IMR-90 (cell line): ENCODE results near the gene PLVAP. TPM values are rescaled to one million over a fixed set of nuclear protein-coding genes. Genes with fewer than 3 reads are reported as not detected.
A peak's percentile ranks its signal among the peaks of the same experiment; 100 is the strongest.

Experiments
- ATAC-seq: fragments of 200-7000 bp; cut with Tn5 transposase; 2 replicates; pipeline ENCODE4 v1.9.1; 2020; ENCODE audit warnings: low read depth, mild to moderate bottlenecking, moderate library complexity
- BruUV-seq: library from RNA; stranded (reverse); fragments of 400-500 nt; replicated peaks from 2 replicates; lab custom pipeline; 2021; lab: Mats Ljungman, UMichigan
- CTCF ChIA-PET: fragments of 300-600 bp; formaldehyde crosslinking; extraction: SDS; loops from one replicate; lab custom pipeline; 2021; ENCODE audit warnings: antibody characterized with exemption; lab: Yijun Ruan, JAX
- POLR2A ChIA-PET: fragments of 300-600 bp; sonication (Branson Sonifier 250); formaldehyde crosslinking; loops from one replicate; lab custom pipeline; 2022; ENCODE audit warnings: antibody characterized with exemption; ENCODE audit not compliant: unreplicated experiment; lab: Charles Lee
- DNase-seq: peaks from one replicate; pipeline ENCODE4 v3.0.0; 2013
- H2AFZ ChIP-seq: replicated peaks from 2 replicates; pipeline ENCODE3; 2013; ENCODE audit warnings: low read length, mild to moderate bottlenecking; ENCODE audit not compliant: poor library complexity
- H2AK5ac ChIP-seq: 2 replicates; pipeline ENCODE4 v1.6.1; 2013; ENCODE audit warnings: low read depth, low read length, inconsistent platforms
- H2AK9ac ChIP-seq: replicated peaks from 2 replicates; pipeline ENCODE3; 2013; ENCODE audit warnings: mild to moderate bottlenecking, low read depth, low read length, moderate library complexity; ENCODE audit not compliant: poor library complexity
- H2BK120ac ChIP-seq: 2 replicates; pipeline ENCODE4 v1.6.1; 2013; ENCODE audit warnings: low read depth, low read length, inconsistent platforms
- H2BK15ac ChIP-seq: 3 replicates; pipeline ENCODE4 v1.6.1; 2013; ENCODE audit warnings: low read depth, low read length, inconsistent platforms
- H2BK20ac ChIP-seq: 2 replicates; pipeline ENCODE4 v1.6.1; 2013; ENCODE audit warnings: low read depth, mild to moderate bottlenecking, inconsistent platforms, low read length, moderate library complexity
- H2BK5ac ChIP-seq: 2 replicates; pipeline ENCODE4 v1.6.1; 2013; ENCODE audit warnings: mild to moderate bottlenecking, low read depth, low read length, inconsistent platforms; ENCODE audit not compliant: poor library complexity, severe bottlenecking
- H3K14ac ChIP-seq: replicated peaks from 2 replicates; pipeline ENCODE4 v1.6.1; 2013; ENCODE audit warnings: low read depth, low read length, inconsistent platforms
- H3K18ac ChIP-seq: 2 replicates; pipeline ENCODE4 v1.6.1; 2013; ENCODE audit warnings: low read depth, low read length, control low read depth
- H3K23ac ChIP-seq: 2 replicates; pipeline ENCODE4 v1.6.1; 2013; ENCODE audit warnings: low read depth, low read length, inconsistent platforms
- H3K27ac ChIP-seq: 2 replicates; pipeline ENCODE4 v1.5.1; 2013; ENCODE audit warnings: mild to moderate bottlenecking, control low read depth, low read length; ENCODE audit not compliant: insufficient read depth
- H3K27me3 ChIP-seq: 2 replicates; pipeline ENCODE4 v1.6.1; 2013; ENCODE audit warnings: low read length; ENCODE audit not compliant: control insufficient read depth, insufficient read depth
- H3K36me3 ChIP-seq: 2 replicates; pipeline ENCODE4 v1.6.1; 2013; ENCODE audit warnings: low read length, mixed read lengths; ENCODE audit not compliant: control insufficient read depth, insufficient read depth
- H3K4ac ChIP-seq: 2 replicates; pipeline ENCODE4 v1.6.1; 2013; ENCODE audit warnings: low read depth, low read length, inconsistent platforms
- H3K4me1 ChIP-seq: 2 replicates; pipeline ENCODE4 v1.6.1; 2013; ENCODE audit warnings: low read length, mixed read lengths; ENCODE audit not compliant: control insufficient read depth, insufficient read depth
- H3K4me2 ChIP-seq: 2 replicates; pipeline ENCODE4 v1.6.1; 2013; ENCODE audit warnings: low read depth, mild to moderate bottlenecking, control low read depth, low read length, moderate library complexity
- H3K4me3 ChIP-seq: 2 replicates; pipeline ENCODE4 v1.5.1; 2013; ENCODE audit warnings: low read depth, mild to moderate bottlenecking, control low read depth, low read length, moderate library complexity; ENCODE audit not compliant: insufficient read depth
- H3K56ac ChIP-seq: 2 replicates; pipeline ENCODE4 v1.6.1; 2013; ENCODE audit warnings: low read length, inconsistent platforms; ENCODE audit not compliant: insufficient read depth; ENCODE audit errors: extremely low read depth
- H3K79me1 ChIP-seq, 2 experiments: 2 replicates each; pipeline ENCODE4 v1.6.1; 2013; ENCODE audit warnings: low read length in 2 of 2, inconsistent platforms in 1 of 2, low read depth in 1 of 2
- H3K9ac ChIP-seq: 2 replicates; pipeline ENCODE4 v1.6.1; 2013; ENCODE audit warnings: low read depth, low read length, control low read depth
- H3K9me1 ChIP-seq: 2 replicates; pipeline ENCODE4 v1.6.1; 2013; ENCODE audit warnings: low read length, inconsistent platforms; ENCODE audit not compliant: insufficient read depth
- H3K9me3 ChIP-seq: 2 replicates; pipeline ENCODE4 v1.6.1; 2013; ENCODE audit warnings: low read length; ENCODE audit not compliant: control insufficient read depth, insufficient read depth
- H4K20me1 ChIP-seq: 2 replicates; pipeline ENCODE4 v1.6.1; 2013; ENCODE audit warnings: low read length, inconsistent platforms; ENCODE audit not compliant: insufficient read depth
- H4K5ac ChIP-seq: 2 replicates; pipeline ENCODE4 v1.6.1; 2013; ENCODE audit warnings: mild to moderate bottlenecking, low read depth, low read length, control low read depth
- H4K8ac ChIP-seq, 2 experiments: 2 replicates each; pipeline ENCODE4 v1.6.1; 2013; ENCODE audit warnings: low read depth in 2 of 2, low read length in 2 of 2, control low read depth in 1 of 2, inconsistent platforms in 1 of 2
- H4K91ac ChIP-seq: 2 replicates; pipeline ENCODE4 v1.6.1; 2013; ENCODE audit warnings: low read depth, low read length, inconsistent platforms; ENCODE audit not compliant: insufficient read depth
- CEBPB ChIP-seq: IDR thresholded peaks from 2 replicates; pipeline ENCODE4 v1.6.1; 2012; ENCODE audit warnings: low read depth, low read length, improper control_type of control experiment
- CTCF ChIP-seq: conservative IDR thresholded peaks from 2 replicates; pipeline ENCODE4 v1.5.1; 2012; ENCODE audit warnings: mild to moderate bottlenecking, low read depth, low read length, improper control_type of control experiment
- MAFK ChIP-seq: IDR thresholded peaks from 2 replicates; pipeline ENCODE4 v1.6.1; 2012; ENCODE audit warnings: low read depth, low read length, improper control_type of control experiment
- RAD21 ChIP-seq: IDR thresholded peaks from 2 replicates; pipeline ENCODE4 v1.6.1; 2012; ENCODE audit warnings: low read length, improper control_type of control experiment
- RFX5 ChIP-seq: IDR thresholded peaks from 2 replicates; pipeline ENCODE4 v1.8.0; 2012; ENCODE audit warnings: low read depth, mild to moderate bottlenecking, low read length, moderate library complexity
- WGBS, 2 experiments: methylation state at CpG; one replicate each; pipeline versions ENCODE4 v1.1.5 to v1.1.7; 2013; ENCODE audit warnings: missing lambda C conversion rate in 2 of 2; ENCODE audit not compliant: insufficient read length in 1 of 2; ENCODE audit errors: extremely low coverage in 2 of 2; 5-methylcytosine and 5-hydroxymethylcytosine counted together
- dilution Hi-C: fragments of 300-500 bp; cut with HindIII; formaldehyde crosslinking; loops from one replicate; pipeline ENCODE4 v1.14.3; 2018; ENCODE audit warnings: low sequenced_read_pairs; ENCODE audit not compliant: unreplicated experiment
- in situ Hi-C: fragments of 300-500 bp; cut with MboI; formaldehyde crosslinking; loops from 3 replicates; pipeline ENCODE4 v1.14.3; 2019; ENCODE audit warnings: low sequenced_read_pairs, inconsistent platforms, mixed read lengths
- intact Hi-C: fragments of 100-400 bp; cut with micrococcal nuclease; formaldehyde crosslinking; loops from 2 replicates; pipeline ENCODE4 v1.10.0; 2022
- polyA plus RNA-seq, 3 experiments: library from polyadenylated mRNA; depleted of rRNA; stranded (reverse); fragments of >200 nt; gene quantifications; 2 replicates each; pipeline ENCODE4 v1.2.3, GENCODE V29; 2012; ENCODE audit warnings: low replicate concordance in 1 of 3
- total RNA-seq: library from RNA; depleted of rRNA; stranded (reverse); fragments of >200 nt; gene quantifications from 2 replicates; pipeline ENCODE4 v1.2.3, GENCODE V29; 2012

Gene PLVAP
- total and polyA plus RNA-seq, 2 of the 4 experiments (the other 2 are of a cell fraction), result not detected

- H3K27me3 ChIP-seq, result peaks cover 8% of the 10 kb centered on the region; the same call in 1 of the 2 replicates
- intact Hi-C loops (no loop called here), in situ Hi-C loops (no loop called here), dilution Hi-C loops (no loop called here)
- DNase-seq (no peak), ATAC-seq (no peak)
- no peak overlapping the region for H2BK15ac ChIP-seq
- no peak overlapping the region for H2BK120ac ChIP-seq
- no peak for TF ChIP-seq RFX5
- TF ChIP-seq CTCF, result no peak
- no peak for TF ChIP-seq CEBPB
- TF ChIP-seq MAFK, result no peak
- TF ChIP-seq RAD21, result no peak
- no peak overlapping the region for H2BK5ac ChIP-seq
- ChIA-PET CTCF (no interaction called here), POLR2A (no interaction called here)
- no peak overlapping the region for H4K91ac ChIP-seq
- no peaks in the 10 kb centered on the region for H3K9me1 ChIP-seq
- H2AK5ac ChIP-seq, result no peak overlapping the region; the same call in 1 of the 2 replicates
- no peak overlapping the region for H3K23ac ChIP-seq
- H3K4me2 ChIP-seq, result no peak overlapping the region
- H4K5ac ChIP-seq, result no peak overlapping the region
- no peak overlapping the region for H4K8ac ChIP-seq
- no peak overlapping the region for H3K18ac ChIP-seq
- H4K20me1 ChIP-seq, result no peaks in the 10 kb centered on the region; the same call in 1 of the 2 replicates
- H3K27ac ChIP-seq, result no peak overlapping the region
- no peak overlapping the region for H3K14ac ChIP-seq
- no peaks in the 10 kb centered on the region for H3K9me3 ChIP-seq
- H2AK9ac ChIP-seq, result no peak overlapping the region
- no TSS peak for BruUV-seq
- H3K79me1 ChIP-seq, result no peaks in the 10 kb centered on the region
- 0 out of 2 replicates have a peak, but pooled peaks cover 2% of the 10 kb centered on the region for H3K4me1 ChIP-seq
- no peak overlapping the region for H2BK20ac ChIP-seq
- peak overlapping the region; percentile 43 for H2AFZ ChIP-seq
- H3K56ac ChIP-seq, result no peak overlapping the region
- no peak overlapping the region for H3K4ac ChIP-seq
- H3K36me3 ChIP-seq, result no peaks in the 10 kb centered on the region
- WGBS, 2 experiments, result 91% methylated on average over 21 of the region's 45 CpGs; no CpG with 5 or more reads in 1 of the 2 experiments
- no peak overlapping the region for H3K9ac ChIP-seq
- no peak overlapping the region for H3K4me3 ChIP-seq
Observed at GRCh38 chr19:17351815-17352435, 25.2 kb downstream of the PLVAP start.
